Muscle of leg (tissue), 11 donors: Measurements from ENCODE around the gene SYT8. TPM values are rescaled to one million over a fixed set of nuclear protein-coding genes. Genes with fewer than 3 reads are reported as not detected.

Experiments used
- DNase-seq: peaks from one replicate; pipeline ENCODE4 v3.0.0; 2013
- H3K27ac ChIP-seq: one replicate; pipeline ENCODE4 v1.5.1; 2013; ENCODE audit warnings: mild to moderate bottlenecking, low read length, control low read depth
- H3K27me3 ChIP-seq: one replicate; pipeline ENCODE4 v1.6.1; 2013; ENCODE audit warnings: low read length; ENCODE audit not compliant: control insufficient read depth, insufficient read depth
- H3K36me3 ChIP-seq: one replicate; pipeline ENCODE4 v1.6.1; 2013; ENCODE audit warnings: low read length; ENCODE audit not compliant: control insufficient read depth, insufficient read depth
- H3K4me1 ChIP-seq: one replicate; pipeline ENCODE4 v1.6.1; 2013; ENCODE audit warnings: low read length; ENCODE audit not compliant: control insufficient read depth, insufficient read depth
- H3K4me3 ChIP-seq: one replicate; pipeline ENCODE4 v1.5.1; 2013; ENCODE audit warnings: low read length, control low read depth
- H3K9me3 ChIP-seq: replicated peaks from 2 replicates; pipeline ENCODE4 v1.6.1; 2013; ENCODE audit warnings: low read depth, low read length; ENCODE audit not compliant: control insufficient read depth
- WGBS: methylation state at CpG from one replicate; pipeline ENCODE4 v1.1.5; 2013; ENCODE audit warnings: missing lambda C conversion rate; ENCODE audit not compliant: insufficient coverage; 5-methylcytosine and 5-hydroxymethylcytosine counted together
- polyA plus RNA-seq, 8 donors: library from polyadenylated mRNA; unstranded; fragments of 120-200 nt; gene quantifications; one replicate each; pipeline versions ENCODE4 v1.2.1 to v1.2.3, GENCODE V29; 2013; ENCODE audit warnings: inconsistent platforms in 1 of 8, low replicate concordance in 1 of 8; ENCODE audit not compliant: insufficient read length in 8 of 8, insufficient read depth in 1 of 8
- total RNA-seq: library from RNA; stranded (reverse); fragments of 120-200 nt; gene quantifications from one replicate; pipeline ENCODE4 v1.2.4, GENCODE V29; 2013

The SYT8 gene
- total and polyA plus RNA-seq, 9 donors, result 0.27 to 1.7 (median 0.76) TPM

GRCh38 chr11:1860108-1860507 is 25.3 kb downstream of the SYT8 start:
- Histone ChIP-seq H3K4me1 (peaks cover 50% of the 10 kb centered on the region), H3K27ac (no peak overlapping the region), H3K27me3 (no peaks in the 10 kb centered on the region), H3K9me3 (no peaks in the 10 kb centered on the region), H3K4me3 (no peak overlapping the region), H3K36me3 (no peaks in the 10 kb centered on the region)
- DNase-seq, result no peak
- 100% methylated on average over 1 of the region's 1 CpG for WGBS

GRCh38 chr11:1861435-1862411 is 26.9 kb downstream of the SYT8 start:
- Histone ChIP-seq H3K4me3 (no peak overlapping the region), H3K9me3 (no peaks in the 10 kb centered on the region), H3K27ac (no peak overlapping the region), H3K36me3 (no peaks in the 10 kb centered on the region), H3K27me3 (no peaks in the 10 kb centered on the region), H3K4me1 (peaks cover 41% of the 10 kb centered on the region)
- WGBS, result 100% methylated on average over 3 of the region's 4 CpGs
- no peak for DNase-seq

DNA sequence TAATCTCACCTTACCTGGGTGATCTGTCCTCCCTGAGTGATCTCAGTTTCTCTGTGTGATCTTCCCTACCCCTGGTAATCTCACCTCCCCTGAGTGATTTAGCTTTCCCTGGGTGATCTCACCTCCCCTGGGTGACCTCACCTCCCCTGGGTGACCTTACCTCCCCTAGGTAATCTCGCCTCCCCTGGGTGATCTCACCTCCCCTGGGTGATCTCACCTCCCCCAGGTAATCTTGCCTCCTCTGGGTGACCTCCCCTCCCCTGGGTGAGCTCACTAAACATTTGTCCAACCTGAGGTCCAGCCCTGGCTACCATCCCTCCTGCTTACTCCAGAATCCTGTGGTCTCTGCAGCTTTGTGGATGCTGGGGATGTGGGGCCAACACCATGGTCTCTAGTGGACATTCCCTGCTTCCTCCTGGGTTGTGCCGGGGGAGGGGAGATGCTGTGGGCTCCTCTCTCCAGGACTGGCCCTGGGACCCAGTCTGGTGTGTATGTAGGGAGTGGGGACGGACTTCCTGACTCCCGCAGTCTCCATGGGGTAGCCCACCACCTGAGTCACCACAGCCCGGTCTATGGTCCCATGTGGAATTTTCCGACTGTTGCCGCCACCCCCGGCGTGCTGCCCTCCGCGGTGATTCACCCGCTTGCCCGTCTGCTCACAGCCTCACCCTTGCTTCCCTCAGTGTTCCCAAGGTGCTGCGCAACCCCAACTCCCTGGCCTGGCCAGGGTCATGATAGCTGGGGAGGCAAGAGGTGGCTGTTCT is 28.0 kb downstream of the SYT8 start:
- Histone ChIP-seq H3K4me1 (peaks cover 42% of the 10 kb centered on the region), H3K27ac (no peak overlapping the region), H3K4me3 (no peak overlapping the region), H3K9me3 (no peaks in the 10 kb centered on the region), H3K27me3 (no peaks in the 10 kb centered on the region), H3K36me3 (no peaks in the 10 kb centered on the region)
- WGBS, result 93% methylated on average over 9 of the region's 14 CpGs
- no peak for DNase-seq

- peaks cover 50% of the 10 kb centered on the region for H3K4me1 ChIP-seq
- H3K27me3 ChIP-seq, result no peaks in the 10 kb centered on the region
- H3K27ac ChIP-seq, result peak overlapping the region; percentile 59
- no peaks in the 10 kb centered on the region for H3K36me3 ChIP-seq
- DNase-seq, result peak; percentile 95
- no peaks in the 10 kb centered on the region for H3K9me3 ChIP-seq
- H3K4me3 ChIP-seq, result no peak overlapping the region
- WGBS, result 26% methylated on average over 24 of the region's 27 CpGs
Observed at GRCh38 chr11:1863352-1864216, 28.8 kb downstream of the SYT8 start.

- peak overlapping the region; percentile 6 for H3K4me3 ChIP-seq
- H3K9me3 ChIP-seq, result no peaks in the 10 kb centered on the region
- no peak for DNase-seq
- WGBS, result 29% methylated on average over 17 of the region's 18 CpGs
- no peaks in the 10 kb centered on the region for H3K36me3 ChIP-seq
- no peaks in the 10 kb centered on the region for H3K27me3 ChIP-seq
- peaks cover 56% of the 10 kb centered on the region for H3K4me1 ChIP-seq
- peak overlapping the region; percentile 59 for H3K27ac ChIP-seq
Observed at GRCh38 chr11:1864231-1864630, 29.4 kb downstream of the SYT8 start.

DNA sequence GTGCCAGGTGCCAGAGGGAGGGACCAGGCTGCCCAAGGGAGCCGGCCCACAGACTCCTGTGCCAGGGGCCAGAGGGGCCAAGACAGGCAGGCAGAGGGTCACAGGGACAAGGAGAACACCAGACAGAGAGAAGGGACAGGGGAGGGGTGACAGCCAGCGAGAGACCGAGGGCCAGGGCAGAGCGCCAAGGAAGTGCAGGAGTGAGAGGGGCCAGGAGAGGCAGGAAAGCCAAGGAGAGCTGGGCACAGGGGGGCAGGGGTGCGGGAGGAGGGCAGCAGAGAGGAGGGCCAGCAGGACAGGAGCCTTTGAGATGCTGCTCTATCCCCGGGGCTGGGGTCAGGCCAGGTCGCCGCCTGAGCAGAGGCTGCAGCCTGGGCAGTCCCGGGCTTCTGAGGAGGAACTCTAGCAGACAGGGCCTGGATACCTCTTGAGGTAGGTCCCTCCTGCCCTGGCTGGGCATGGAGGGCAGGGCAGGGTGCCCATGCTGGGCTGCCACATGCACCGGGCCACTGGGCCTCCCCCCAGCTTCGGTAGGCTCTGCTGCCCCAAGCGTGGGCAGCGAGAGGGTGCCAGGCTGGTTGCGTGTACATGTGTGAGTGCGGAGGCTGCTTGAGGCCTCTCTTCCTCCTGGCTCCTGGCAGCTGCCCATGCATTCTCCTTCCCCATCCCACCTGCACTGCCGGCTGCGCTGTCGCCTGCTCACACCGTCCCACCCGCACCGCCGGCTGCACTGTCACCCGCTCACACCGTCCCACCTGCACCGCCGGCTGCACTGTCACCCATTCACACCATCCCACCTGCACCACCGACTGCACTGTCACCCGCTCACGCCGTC is 30.3 kb downstream of the SYT8 start:
- Histone ChIP-seq H3K4me1 (peaks cover 57% of the 10 kb centered on the region), H3K36me3 (no peaks in the 10 kb centered on the region), H3K9me3 (no peaks in the 10 kb centered on the region), H3K4me3 (peak overlapping the region; percentile 6), H3K27me3 (no peaks in the 10 kb centered on the region), H3K27ac (peak overlapping the region; percentile 59)
- WGBS, result 66% methylated on average over 26 of the region's 30 CpGs
- peak; percentile 58 for DNase-seq

- Histone ChIP-seq H3K4me1 (peaks cover 68% of the 10 kb centered on the region), H3K9me3 (no peaks in the 10 kb centered on the region), H3K36me3 (no peaks in the 10 kb centered on the region), H3K27ac (no peak overlapping the region), H3K4me3 (no peak overlapping the region), H3K27me3 (no peaks in the 10 kb centered on the region)
- DNase-seq, result no peak
- 87% methylated on average over 7 of the region's 8 CpGs for WGBS
Observed at GRCh38 chr11:1866226-1866625, 31.4 kb downstream of the SYT8 start.

DNA sequence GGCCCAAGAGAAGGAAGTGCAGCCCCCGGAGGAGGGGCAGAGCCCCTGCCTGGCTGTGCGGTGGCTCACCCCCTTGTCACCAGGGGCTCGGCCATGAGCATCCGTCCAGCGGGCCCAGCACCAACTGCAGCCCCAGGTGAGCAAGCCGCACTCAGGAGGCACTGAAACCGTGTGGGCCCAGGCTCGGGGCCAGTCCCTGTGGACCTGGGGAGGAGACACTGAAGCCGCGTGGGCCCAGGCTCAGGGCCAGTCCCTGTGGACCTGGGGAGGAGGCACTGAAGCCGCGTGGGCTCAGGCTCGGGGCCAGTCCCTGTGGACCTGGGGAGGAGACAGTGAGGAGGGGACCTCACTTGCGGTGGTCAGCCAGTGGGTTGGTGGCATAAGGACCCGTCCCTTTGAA is 32.0 kb downstream of the SYT8 start:
- H3K4me3 ChIP-seq, result no peak overlapping the region
- H3K4me1 ChIP-seq, result peaks cover 71% of the 10 kb centered on the region
- no peak for DNase-seq
- no peaks in the 10 kb centered on the region for H3K36me3 ChIP-seq
- H3K27me3 ChIP-seq, result no peaks in the 10 kb centered on the region
- 65% methylated on average over 14 of the region's 15 CpGs for WGBS
- no peak overlapping the region for H3K27ac ChIP-seq
- no peaks in the 10 kb centered on the region for H3K9me3 ChIP-seq

GRCh38 chr11:1867381-1867780 is 32.6 kb downstream of the SYT8 start:
- WGBS, result 87% methylated on average over 6 of the region's 8 CpGs
- no peak overlapping the region for H3K27ac ChIP-seq
- H3K36me3 ChIP-seq, result no peaks in the 10 kb centered on the region
- peaks cover 71% of the 10 kb centered on the region for H3K4me1 ChIP-seq
- H3K9me3 ChIP-seq, result no peaks in the 10 kb centered on the region
- no peak overlapping the region for H3K4me3 ChIP-seq
- no peak for DNase-seq
- no peaks in the 10 kb centered on the region for H3K27me3 ChIP-seq
